ENCODE data around the gene RHCE.
"Not testable (repeated sequence)": the region's sequence is repeated elsewhere in the genome, so short reads cannot be mapped to it uniquely, and the experiment has no call there.

The RHCE gene

DNA sequence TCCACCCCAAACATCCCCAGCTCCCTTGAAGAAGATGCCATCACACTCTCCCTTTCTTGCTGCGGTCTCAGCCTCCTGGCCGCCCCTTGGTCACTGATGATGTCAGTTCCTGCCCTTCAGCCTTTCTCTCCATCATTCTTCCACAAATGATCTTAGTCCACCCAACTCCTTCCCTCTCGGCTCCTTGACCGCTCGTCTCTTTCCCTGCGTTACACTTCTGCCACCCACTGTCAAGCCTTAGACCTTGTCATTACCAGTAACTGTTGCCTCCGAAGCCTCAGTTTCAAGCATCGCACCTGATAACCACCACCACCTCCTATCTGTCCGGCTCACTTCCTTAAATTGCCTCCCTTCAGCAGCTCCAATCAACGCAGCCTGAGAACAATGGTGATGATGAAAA is 23.1 kb downstream of the RHCE start:
- not testable (repeated sequence) for DNase-seq

DNA sequence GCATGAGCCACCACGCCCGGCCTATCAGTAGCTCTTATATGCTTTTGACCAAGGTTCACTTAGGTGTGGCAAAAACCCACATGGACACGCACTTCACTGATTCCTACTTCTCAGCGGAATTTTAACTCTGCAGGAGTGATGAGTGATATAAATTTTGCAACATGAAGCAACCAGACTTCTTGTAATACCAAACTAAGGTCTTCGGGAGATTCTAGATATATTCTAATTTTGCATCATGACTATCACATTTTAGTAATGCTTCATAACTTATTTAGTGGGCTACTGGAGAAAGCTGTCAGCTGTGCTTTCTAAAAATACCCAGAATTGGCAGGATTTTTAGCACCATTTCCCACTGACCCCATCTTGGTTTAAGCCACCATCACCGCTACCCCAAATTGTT is 27.8 kb downstream of the RHCE start:
- DNase-seq = no peak

DNA sequence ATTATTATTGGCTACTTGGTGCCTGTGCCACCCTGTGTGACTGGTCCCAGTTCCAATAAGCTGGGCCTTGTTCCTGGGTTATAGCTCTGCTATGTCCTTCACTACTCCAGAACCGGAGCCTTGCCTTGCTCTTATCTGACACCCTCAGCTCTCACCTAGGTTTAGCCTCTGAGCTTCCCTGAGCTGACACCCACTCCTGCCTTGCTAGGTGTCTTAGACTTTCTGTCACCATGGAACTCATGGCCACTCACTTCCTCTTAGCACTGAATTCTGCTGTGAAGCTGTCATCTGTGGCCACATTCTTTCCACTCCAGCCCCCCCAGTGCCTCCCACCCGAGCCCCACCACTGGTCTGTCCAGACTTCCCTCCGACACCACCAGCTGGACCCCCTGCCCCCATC is 30.9 kb downstream of the RHCE start:
- DNase-seq = not testable (repeated sequence)

DNA sequence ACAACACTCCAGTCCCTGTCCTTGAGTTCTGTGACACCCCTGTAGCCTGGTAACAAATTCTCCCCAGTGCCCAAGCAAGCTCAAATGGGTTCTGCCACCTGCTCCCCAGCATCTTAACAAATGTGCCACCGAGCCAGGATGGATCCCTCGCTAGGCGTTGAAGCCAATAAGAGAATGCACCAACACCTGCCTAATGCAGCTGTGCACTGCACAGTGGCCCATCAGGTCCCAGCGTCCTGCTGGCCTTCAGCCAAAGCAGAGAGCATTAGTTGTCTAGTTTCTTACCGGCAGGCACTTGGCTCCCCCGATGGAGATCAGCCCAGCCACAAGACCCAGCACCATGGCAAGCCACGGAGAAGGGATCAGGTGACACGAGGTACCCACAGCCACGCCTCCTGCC is 31.9 kb downstream of the RHCE start:
- not testable (repeated sequence) for DNase-seq

DNA sequence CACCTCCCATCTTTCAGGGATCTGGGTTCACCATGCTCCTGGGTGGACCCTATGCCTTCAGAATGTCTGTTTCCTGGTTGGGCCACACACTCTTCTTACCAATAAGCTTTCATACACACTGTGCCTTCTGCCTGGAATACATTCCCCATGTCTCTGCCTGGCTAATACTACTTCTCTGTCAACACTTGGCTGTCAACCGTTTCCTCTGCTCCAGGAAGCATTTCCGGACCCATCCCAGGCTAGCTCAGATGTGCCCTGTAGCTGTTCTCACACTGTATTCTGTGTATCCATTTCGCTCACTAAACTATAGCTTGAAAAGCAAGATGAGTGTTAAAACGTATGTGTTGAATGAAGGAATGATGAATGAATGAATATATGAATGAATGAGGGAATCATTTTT is 33.5 kb downstream of the RHCE start:
- not testable (repeated sequence) for DNase-seq

DNA sequence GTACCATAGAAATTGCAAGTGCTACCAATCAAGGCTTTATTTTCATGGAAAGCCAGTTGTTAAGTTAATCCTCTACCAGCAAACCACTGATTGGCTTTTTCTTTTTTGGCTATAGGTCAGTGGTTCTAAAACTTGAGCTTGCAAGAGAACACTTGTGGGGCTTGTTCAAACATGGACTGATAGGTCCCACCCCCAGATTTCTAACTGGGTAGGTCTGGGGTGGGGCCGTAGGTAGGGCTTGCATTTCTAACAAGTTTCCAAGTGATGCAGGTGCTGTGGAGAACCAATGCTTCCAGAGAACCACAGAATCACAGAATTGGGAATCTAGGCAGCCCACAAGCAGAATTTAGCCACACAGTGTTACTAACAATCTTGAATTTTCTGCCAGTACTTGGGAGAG is 36.8 kb downstream of the RHCE start:
- DNase-seq = not testable (repeated sequence)

DNA sequence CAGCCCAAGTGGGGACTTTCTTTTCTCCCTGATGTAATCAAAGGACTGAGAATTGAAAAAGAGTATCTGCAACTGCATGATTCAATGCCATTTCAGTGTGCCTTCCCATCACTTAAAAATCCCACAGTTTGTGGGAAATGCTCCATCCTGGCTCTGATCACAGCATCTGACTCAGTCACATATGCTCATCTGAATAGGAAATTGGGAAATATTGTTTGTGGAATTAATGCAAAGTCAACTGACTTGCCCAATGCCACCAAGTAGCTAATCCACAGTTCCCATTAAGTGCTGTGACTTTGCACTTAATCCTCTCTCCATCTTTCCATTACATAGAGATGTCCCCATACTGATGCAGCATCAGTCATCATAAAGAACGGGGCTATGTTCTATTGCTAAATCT is 37.5 kb downstream of the RHCE start:
- DNase-seq = not testable (repeated sequence)

DNA sequence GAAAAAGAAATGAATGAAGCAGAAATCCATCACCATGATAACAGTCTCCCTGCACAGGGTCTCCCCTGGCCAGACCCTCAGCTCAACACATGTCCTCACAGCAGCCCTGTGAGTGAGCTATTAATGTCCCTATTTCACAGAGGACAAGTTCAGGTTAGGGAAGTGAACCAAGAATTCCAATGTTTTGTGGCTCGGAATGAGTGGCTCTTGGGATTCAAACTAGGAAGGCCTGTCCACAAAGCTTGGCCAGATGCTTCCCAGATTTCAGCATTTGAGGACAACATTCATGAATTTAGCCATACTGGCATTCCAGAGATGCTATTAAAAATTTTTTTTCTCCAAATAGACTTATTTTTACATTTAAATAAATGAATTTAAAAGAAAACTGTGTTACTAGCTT is 38.1 kb downstream of the RHCE start:
- not testable (repeated sequence) for DNase-seq

DNA sequence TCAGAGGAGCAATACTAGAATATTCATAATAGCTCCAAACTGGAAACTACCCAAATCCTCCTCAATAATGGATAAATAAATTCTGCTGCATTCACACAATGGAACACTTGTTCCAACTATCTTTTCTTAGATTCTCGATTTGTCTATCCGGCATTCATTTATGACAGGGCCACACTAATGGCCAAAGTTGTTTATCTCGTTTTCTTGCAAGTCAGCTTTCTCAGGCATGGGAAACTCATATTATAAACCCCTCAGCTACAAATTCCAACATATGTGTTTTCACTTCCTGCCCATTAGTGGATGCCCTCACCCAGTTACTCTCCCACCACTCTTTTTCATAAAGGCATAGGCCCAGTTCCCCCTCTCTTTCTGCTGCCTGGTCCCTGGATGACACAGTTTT is 42.3 kb downstream of the RHCE start:
- DNase-seq = not testable (repeated sequence)

DNA sequence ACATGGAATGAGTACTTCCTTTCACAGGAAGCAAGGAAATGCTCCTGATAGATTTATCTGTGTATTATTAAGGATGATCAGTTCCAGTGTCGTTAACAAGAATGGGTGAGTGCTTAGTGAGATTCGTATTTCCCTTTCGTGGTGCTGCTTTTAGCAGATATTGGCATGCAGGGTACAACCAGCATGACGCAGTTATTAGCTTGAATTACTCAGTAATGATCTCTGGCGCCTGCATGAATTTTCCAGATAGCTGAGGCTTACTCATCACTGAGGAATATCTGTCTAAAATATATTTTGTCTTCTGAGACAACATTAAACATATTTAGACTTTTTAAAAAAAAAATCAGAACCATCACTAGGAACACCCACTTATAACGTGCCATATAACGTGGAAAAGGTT is 48.9 kb downstream of the RHCE start:
- DNase-seq = not testable (repeated sequence)

DNA sequence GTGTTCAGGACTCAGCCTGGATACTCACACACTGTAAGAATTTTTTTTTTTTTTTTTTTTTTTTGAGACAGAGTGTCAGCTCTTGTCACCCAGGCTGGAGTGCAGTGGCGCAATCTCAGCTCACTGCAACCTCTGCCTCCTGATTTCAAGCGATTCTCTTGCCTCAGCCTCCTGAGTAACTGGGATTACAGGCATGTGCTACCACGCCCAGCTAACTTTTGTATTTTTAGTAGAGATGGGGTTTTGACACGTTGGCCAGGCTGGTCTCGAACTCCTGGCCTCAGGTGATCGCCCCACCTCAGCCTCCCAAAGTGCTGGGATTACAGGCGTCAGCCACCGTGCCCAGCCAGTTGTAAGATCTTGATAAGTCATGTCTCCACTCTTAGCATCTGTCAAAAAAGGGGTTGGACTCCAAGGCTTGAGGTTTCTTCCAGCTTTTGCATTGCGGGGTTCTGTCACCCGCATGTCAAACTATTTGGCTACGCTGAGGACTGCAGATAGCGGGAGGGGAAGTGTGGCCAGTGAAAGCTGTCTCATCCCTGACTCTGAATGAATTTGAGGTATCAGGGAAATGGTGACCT is 50.8 kb downstream of the RHCE start:
- DNase-seq = not testable (repeated sequence)

DNA sequence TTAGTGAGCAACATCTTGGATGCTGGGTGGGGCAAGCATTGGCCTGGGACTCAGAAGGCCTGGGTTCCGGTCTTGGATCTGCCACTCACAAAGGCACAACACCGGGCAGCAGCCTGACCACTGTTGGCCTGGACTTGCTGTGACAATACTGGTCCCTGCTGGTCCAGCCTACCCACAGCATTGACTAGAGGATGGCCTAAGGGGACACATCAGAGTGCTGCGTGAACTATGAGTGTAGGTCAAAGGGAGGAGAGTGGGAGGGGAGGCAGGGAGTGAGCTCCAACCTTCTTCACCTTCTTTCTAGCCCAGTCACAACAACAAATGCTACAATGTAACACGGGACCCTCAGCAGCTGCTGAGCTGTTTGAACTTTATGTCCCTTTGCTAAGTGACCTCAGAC is 51.4 kb downstream of the RHCE start:
- no peak for DNase-seq

DNA sequence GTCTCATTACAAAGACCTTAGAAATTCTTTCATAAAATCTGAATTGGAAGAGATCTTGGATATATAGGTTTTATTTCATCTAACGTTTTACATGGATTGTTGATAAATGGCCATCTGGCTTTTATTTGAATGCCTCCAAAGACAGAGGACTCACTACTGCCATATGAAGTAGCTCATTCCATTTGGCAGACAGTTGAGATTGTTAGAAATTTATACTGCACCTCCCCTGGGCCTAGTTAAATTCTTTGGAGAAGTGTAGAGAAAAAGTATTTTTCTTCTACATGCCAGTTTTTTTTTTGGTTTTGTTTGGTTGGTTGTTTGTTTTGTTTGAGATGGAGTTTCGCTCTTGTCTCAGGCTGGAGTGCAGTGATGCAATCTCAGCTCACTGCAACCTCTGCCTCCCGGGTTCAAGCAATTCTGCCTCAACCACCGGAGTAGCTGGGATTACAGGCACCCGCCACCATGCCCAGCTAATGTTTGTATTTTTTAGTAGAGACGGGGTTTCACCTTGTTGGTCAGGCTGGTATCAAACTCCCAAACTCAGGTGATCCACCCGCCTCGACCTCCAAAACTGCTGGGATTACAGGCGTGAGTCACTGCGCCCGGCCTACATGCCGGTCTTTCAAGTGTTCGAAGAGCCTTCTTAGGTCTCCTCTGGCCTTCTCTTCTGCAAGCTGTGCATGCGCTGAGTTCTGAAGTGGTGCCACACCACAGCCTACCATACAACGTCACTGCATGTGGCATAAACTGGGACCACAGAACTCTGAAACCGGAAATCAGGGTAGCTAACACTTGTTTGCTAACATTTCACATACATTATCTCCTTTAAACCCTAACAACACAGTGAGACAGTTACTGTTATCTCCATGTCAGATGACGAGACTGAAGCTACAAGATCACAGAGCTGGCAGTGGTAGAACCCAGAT is 57.7 kb downstream of the RHCE start:
- DNase-seq = not testable (repeated sequence)

DNA sequence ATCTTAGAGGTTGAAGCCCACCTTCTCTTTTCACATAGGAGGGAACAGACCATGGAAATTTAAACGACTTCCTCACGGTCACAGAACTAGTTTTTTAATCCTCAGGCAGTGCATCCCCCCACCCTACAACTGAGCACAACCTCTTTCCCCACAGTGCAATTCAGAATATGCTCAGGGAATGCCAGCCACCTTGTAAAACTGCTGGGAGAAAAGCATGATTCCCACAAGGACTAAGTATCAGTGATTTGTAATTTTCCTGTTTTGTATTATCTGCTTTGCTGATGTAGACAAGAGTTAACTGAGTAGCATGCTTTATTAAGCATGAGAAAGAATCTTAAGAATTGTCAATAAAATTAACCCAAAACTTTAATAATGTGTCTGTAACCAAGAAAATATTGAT is 58.7 kb downstream of the RHCE start:
- no peak for DNase-seq

DNA sequence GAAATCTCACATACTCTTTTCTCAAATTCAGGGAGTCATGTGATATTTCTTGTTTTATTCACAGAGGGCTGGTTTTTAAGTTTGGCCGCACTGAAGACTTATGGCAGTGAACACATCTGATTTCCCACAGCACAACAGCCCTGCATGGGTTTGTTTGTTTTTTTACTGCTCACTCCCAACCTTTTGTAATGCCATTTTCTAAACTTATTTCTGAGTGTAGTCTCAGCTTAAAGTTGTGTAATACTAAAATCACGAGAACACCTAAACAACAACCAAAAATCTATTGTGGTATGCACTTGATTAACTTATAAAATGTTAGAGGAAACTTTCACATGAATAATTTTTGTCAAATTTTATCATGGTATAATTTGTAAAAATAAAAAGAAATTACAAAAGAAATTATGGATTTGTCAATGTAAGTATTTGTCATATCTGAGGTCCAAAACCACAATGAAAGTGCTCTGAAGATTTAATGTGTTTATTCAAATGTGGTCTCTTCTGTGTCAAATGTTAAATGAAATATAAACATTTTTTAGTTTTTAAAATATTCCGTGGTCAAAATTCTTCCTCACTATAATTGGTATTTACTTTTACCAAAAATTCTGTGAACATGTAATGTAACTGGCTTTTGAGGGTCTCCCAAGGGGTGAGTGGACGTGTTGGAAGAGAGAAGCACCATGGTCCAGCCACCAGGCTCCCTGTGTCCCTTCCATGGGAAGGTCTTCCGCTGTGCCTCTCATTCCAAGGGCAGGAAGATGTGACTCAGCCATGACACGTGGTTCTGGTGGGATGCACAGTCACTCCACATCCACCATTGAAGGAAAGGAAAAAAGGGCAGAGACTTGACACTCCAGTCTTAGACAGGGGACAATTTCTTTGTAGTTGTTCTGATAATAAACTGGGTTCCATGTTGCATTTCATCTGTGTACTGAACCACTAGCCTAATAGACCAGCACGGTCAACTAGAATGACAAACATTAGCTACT is 59.7 kb downstream of the RHCE start:
- DNase-seq = no peak

DNA sequence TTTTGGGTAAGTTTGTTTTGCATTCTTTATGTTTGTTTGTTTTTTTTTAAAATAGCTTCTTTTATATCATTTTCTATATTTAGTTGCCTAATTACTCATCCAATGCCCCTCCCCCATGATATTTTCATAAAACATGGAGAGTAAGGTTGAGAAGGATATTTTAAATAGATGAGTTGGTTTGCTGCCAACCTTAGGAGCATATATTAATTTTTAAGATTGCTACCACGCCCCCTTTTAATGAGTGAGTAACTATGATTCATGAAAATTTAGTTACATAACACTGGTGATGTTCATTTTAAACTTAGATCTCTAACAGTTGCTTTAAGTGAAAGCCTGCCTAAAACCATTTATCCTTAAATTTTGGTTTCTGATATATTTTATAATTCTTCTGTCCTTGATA is 63.8 kb downstream of the RHCE start:
- no peak for DNase-seq

DNA sequence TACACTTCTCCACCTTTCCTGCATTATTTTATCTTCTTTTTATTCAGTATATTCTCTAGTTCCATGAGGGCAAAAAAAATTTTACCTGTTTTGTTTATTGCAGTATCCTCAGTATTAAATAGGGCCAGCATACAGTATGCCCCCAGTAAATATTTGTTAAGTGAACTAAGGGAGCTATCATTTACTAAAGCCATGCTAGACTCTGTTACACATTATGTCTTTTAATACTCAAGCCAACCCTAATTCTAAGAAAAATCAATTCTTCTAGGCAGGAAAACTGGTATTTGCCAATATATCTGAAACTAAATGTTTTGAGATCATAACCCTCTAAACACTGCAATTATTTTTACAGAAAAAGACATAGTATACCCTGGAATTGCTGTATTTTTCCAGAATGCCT is 64.2 kb downstream of the RHCE start:
- no peak for DNase-seq

DNA sequence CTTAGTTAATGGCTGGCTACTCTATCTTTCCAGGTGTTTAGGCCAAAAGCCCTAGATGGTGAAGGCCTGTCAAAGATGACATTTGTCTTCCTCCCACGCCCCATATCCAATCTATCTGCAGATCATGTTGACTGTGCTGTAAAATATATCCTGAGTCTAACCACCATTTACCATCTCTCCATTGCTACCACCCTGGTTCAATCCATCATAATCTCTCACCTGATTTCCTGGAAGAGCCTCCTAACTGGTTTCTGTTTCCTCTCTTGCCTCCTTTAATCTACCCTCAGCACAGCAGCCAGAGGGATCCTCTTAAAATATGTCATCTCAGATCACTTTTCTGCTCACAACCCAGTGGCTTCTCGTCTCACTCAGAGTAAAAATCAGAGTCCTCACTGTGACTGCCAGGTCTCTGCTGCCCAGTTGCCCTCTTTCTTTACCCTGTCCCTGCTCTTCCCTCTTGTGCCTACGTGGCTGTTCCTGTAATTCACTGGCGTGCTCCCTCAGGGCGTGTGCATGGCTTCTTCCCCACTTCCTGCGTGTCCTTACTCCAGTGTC is 64.7 kb downstream of the RHCE start:
- DNase-seq = no peak

DNA sequence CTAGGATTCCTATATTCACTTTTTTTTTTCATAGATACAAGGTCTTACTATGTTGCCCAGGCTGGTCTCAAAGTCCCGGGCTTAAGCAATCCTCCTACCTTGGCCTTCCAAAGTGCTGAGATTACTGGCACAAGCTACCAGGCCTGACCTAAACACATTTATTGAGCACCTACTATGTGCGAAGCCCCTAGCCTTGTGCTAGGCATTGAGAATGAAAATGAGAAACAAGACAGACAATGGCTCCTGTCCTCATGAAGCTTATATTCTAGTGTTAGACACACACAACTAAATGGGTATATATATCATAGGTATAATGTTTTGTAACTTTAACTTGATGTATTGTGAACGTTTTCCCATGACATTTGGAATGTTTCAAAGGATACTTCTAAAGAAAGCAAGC is 71.0 kb downstream of the RHCE start:
- DNase-seq = no peak

DNA sequence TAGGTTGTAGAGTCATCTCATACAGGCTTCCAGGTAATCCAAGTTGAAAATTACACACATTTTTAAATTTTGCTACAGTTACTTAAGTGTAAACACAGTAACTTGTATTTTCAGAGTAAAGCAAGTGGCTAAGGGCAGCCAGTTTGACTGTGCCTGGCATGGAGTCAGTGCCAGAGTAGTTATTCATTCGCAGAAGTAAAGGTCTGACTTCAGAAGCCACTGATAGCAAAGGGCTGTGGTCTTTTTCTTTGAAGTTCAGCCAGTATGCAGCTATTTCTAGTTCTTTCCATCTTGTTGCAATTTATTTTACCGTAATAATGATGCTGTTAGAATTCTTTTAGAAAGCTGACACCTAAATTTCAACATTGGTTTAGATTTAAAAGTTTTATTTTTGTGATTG is 73.1 kb downstream of the RHCE start:
- DNase-seq = no peak

DNA sequence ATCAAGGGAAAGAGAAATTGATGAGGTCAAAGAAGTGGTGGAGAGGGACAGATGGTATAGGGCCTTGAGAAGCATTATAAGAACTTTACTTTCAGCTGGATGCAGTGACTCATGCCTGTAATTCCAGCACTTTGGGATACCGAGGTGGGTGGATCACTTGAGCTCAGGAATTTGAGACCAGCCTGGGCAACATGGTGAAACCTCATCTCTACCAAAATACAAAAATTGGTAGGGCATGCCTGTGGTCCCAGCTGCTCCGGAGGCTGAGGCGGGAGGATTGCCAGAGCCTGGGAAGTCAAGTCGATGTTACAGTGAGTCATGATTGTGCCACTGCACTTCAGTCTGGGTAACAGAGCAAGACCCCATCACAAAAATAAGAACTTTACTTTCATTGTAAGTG is 76.8 kb downstream of the RHCE start:
- no peak for DNase-seq

DNA sequence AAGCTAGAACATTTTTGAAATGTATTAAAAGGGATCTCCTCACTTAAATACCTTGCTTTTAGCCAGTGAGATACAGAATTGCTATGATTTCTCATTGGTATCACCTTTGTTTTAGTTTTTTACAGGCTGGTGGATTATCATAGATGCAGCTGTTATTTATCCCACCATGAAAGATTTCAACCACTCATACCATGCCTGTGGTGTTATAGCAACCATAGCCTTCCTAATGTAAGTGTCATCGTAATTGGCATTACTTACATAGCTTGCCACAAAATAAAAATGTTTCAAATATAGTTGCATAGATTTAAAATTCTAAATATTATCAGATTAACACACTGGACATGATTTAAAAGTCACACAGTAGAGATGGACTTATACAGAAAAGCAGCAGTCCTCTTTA is 77.8 kb downstream of the RHCE start:
- DNase-seq = no peak

DNA sequence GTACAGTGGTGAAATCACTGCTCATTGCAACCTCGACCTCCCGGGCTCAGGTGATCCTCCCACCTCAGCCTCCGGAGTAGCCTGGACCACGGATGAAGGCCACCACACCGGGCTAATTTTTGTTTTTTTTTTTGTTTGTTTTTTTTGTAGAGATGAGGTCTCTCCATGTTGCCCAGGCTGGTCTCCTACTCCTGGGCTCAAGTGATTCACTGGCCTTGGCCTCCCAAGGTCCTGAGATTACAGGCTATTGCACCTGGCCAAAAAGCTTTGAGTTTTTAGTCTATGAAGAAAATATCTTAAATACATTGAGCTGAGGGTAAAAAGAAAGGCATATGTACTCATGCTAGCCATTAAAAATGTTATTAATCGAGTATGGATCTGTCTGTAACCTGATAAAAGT is 78.9 kb downstream of the RHCE start:
- no peak for DNase-seq

All from midbrain (tissue), 1 donor.